ENCODE measurements around the gene HHLA2.

The HHLA2 gene

GRCh38 chr3:108389372-108389771, 93.0 kb downstream of the HHLA2 start:
- H3K79me1 ChIP-seq (ENCODE audit: low read length) = no peaks in the 10 kb centered on the region
- no peak overlapping the region for H2BK15ac ChIP-seq (replicated peaks; ENCODE audit: low read depth)
- peaks cover 4% of the 10 kb centered on the region for H3K4me1 ChIP-seq (ENCODE audit: control insufficient read depth, low read depth, low read length)
- no peak overlapping the region for H3K4ac ChIP-seq (ENCODE audit: low read depth, low read length)
- no peak overlapping the region for H3K23ac ChIP-seq (ENCODE audit: low read length)
- H3K4me2 ChIP-seq (ENCODE audit: low read length) = no peak overlapping the region
- H2AK5ac ChIP-seq (ENCODE audit: low read length) = no peak overlapping the region
- no peaks in the 10 kb centered on the region for H3K79me2 ChIP-seq (ENCODE audit: control insufficient read depth, insufficient read depth, low read length)
- H3K9ac ChIP-seq (ENCODE audit: low read length) = no peak overlapping the region
- no peaks in the 10 kb centered on the region for H3K27me3 ChIP-seq (ENCODE audit: insufficient read depth, low read length, poor library complexity)
- no peak overlapping the region for H3K27ac ChIP-seq (ENCODE audit: low read depth, low read length)
- no peak overlapping the region for H2BK120ac ChIP-seq (ENCODE audit: low read depth, low read length)
- H2BK5ac ChIP-seq (ENCODE audit: low read length) = no peak overlapping the region
- no peak overlapping the region for H3K18ac ChIP-seq (ENCODE audit: low read length)
- H3K4me3 ChIP-seq (ENCODE audit: low read length) = no peak overlapping the region
- no CpG with 5 or more reads among the region's 1 CpG for WGBS (ENCODE audit: extremely low coverage, insufficient coverage, low lambda C conversion rate)
- no peak overlapping the region for H4K8ac ChIP-seq (ENCODE audit: low read depth, low read length)
- no peak overlapping the region for H3K56ac ChIP-seq (ENCODE audit: low read length)
- no peaks in the 10 kb centered on the region for H3K36me3 ChIP-seq (ENCODE audit: control insufficient read depth, insufficient read depth, low read length)
- no peak overlapping the region for H4K5ac ChIP-seq (ENCODE audit: low read length)
- DNase-seq = no peak

GRCh38 chr3:108391917-108392593, 95.7 kb downstream of the HHLA2 start:
- no CpG with 5 or more reads among the region's 3 CpGs for WGBS (ENCODE audit: extremely low coverage, insufficient coverage, low lambda C conversion rate)
- DNase-seq = no peak
- no peaks in the 10 kb centered on the region for H3K27me3 ChIP-seq (ENCODE audit: insufficient read depth, low read length, poor library complexity)

GRCh38 chr3:108393128-108393900, 97.0 kb downstream of the HHLA2 start:
- Histone ChIP-seq H3K56ac (ENCODE audit: low read length) (no peak overlapping the region), H3K4ac (ENCODE audit: low read depth, low read length) (no peak overlapping the region), H3K79me2 (ENCODE audit: control insufficient read depth, insufficient read depth, low read length) (no peaks in the 10 kb centered on the region), H3K4me1 (ENCODE audit: control insufficient read depth, low read depth, low read length) (peaks cover 4% of the 10 kb centered on the region), H2BK120ac (ENCODE audit: low read depth, low read length) (no peak overlapping the region), H3K27me3 (ENCODE audit: insufficient read depth, low read length, poor library complexity) (no peaks in the 10 kb centered on the region), H4K8ac (ENCODE audit: low read depth, low read length) (no peak overlapping the region), H2BK5ac (ENCODE audit: low read length) (no peak overlapping the region), H3K36me3 (ENCODE audit: control insufficient read depth, insufficient read depth, low read length) (no peaks in the 10 kb centered on the region), H3K23ac (ENCODE audit: low read length) (no peak overlapping the region), H4K5ac (ENCODE audit: low read length) (no peak overlapping the region), H3K9ac (ENCODE audit: low read length) (no peak overlapping the region), H3K4me2 (ENCODE audit: low read length) (no peak overlapping the region), H3K4me3 (ENCODE audit: low read length) (no peak overlapping the region), H3K27ac (ENCODE audit: low read depth, low read length) (no peak overlapping the region), H2BK15ac (replicated peaks; ENCODE audit: low read depth) (no peak overlapping the region), H3K79me1 (ENCODE audit: low read length) (no peaks in the 10 kb centered on the region), H3K18ac (ENCODE audit: low read length) (no peak overlapping the region), H2AK5ac (ENCODE audit: low read length) (no peak overlapping the region)
- no peak for DNase-seq
- no CpG with 5 or more reads among the region's 3 CpGs for WGBS (ENCODE audit: extremely low coverage, insufficient coverage, low lambda C conversion rate)

More at GRCh38 chr3:108391917-108392593, 95.7 kb downstream of the HHLA2 start:
- no peak overlapping the region for H3K9ac ChIP-seq (ENCODE audit: low read length)
- H3K56ac ChIP-seq (ENCODE audit: low read length) = no peak overlapping the region
- no peak overlapping the region for H2AK5ac ChIP-seq (ENCODE audit: low read length)
- H2BK5ac ChIP-seq (ENCODE audit: low read length) = no peak overlapping the region
- H4K8ac ChIP-seq (ENCODE audit: low read depth, low read length) = no peak overlapping the region
- H3K79me2 ChIP-seq (ENCODE audit: control insufficient read depth, insufficient read depth, low read length) = no peaks in the 10 kb centered on the region
- H3K4me3 ChIP-seq (ENCODE audit: low read length) = no peak overlapping the region
- no peaks in the 10 kb centered on the region for H3K79me1 ChIP-seq (ENCODE audit: low read length)
- H3K27ac ChIP-seq (ENCODE audit: low read depth, low read length) = no peak overlapping the region
- H4K5ac ChIP-seq (ENCODE audit: low read length) = no peak overlapping the region
- H2BK15ac ChIP-seq (replicated peaks; ENCODE audit: low read depth) = no peak overlapping the region
- H3K4me1 ChIP-seq (ENCODE audit: control insufficient read depth, low read depth, low read length) = peaks cover 4% of the 10 kb centered on the region
- no peaks in the 10 kb centered on the region for H3K36me3 ChIP-seq (ENCODE audit: control insufficient read depth, insufficient read depth, low read length)
- H3K23ac ChIP-seq (ENCODE audit: low read length) = no peak overlapping the region
- H3K4me2 ChIP-seq (ENCODE audit: low read length) = no peak overlapping the region
- H2BK120ac ChIP-seq (ENCODE audit: low read depth, low read length) = no peak overlapping the region
- no peak overlapping the region for H3K4ac ChIP-seq (ENCODE audit: low read depth, low read length)
- H3K18ac ChIP-seq (ENCODE audit: low read length) = no peak overlapping the region

GRCh38 chr3:108394016-108394415, 97.7 kb downstream of the HHLA2 start:
- no peaks in the 10 kb centered on the region for H3K36me3 ChIP-seq (ENCODE audit: control insufficient read depth, insufficient read depth, low read length)
- no peaks in the 10 kb centered on the region for H3K27me3 ChIP-seq (ENCODE audit: insufficient read depth, low read length, poor library complexity)
- H4K8ac ChIP-seq (ENCODE audit: low read depth, low read length) = no peak overlapping the region
- no CpG with 5 or more reads among the region's 2 CpGs for WGBS (ENCODE audit: extremely low coverage, insufficient coverage, low lambda C conversion rate)
- no peak overlapping the region for H3K4me3 ChIP-seq (ENCODE audit: low read length)
- H3K4me1 ChIP-seq (ENCODE audit: control insufficient read depth, low read depth, low read length) = peaks cover 4% of the 10 kb centered on the region
- DNase-seq = no peak
- no peak overlapping the region for H3K56ac ChIP-seq (ENCODE audit: low read length)
- H2BK15ac ChIP-seq (replicated peaks; ENCODE audit: low read depth) = no peak overlapping the region
- H2AK5ac ChIP-seq (ENCODE audit: low read length) = no peak overlapping the region
- H2BK5ac ChIP-seq (ENCODE audit: low read length) = no peak overlapping the region
- no peaks in the 10 kb centered on the region for H3K79me2 ChIP-seq (ENCODE audit: control insufficient read depth, insufficient read depth, low read length)
- no peak overlapping the region for H3K18ac ChIP-seq (ENCODE audit: low read length)
- no peak overlapping the region for H2BK120ac ChIP-seq (ENCODE audit: low read depth, low read length)
- no peaks in the 10 kb centered on the region for H3K79me1 ChIP-seq (ENCODE audit: low read length)
- H3K4ac ChIP-seq (ENCODE audit: low read depth, low read length) = no peak overlapping the region
- no peak overlapping the region for H3K9ac ChIP-seq (ENCODE audit: low read length)
- no peak overlapping the region for H4K5ac ChIP-seq (ENCODE audit: low read length)
- no peak overlapping the region for H3K4me2 ChIP-seq (ENCODE audit: low read length)
- H3K23ac ChIP-seq (ENCODE audit: low read length) = no peak overlapping the region
- H3K27ac ChIP-seq (ENCODE audit: low read depth, low read length) = no peak overlapping the region

GRCh38 chr3:108394563-108394962, 98.2 kb downstream of the HHLA2 start:
- Histone ChIP-seq H3K27ac (ENCODE audit: low read depth, low read length) (no peak overlapping the region), H3K79me1 (ENCODE audit: low read length) (no peaks in the 10 kb centered on the region), H3K4me1 (ENCODE audit: control insufficient read depth, low read depth, low read length) (peaks cover 2% of the 10 kb centered on the region), H3K27me3 (ENCODE audit: insufficient read depth, low read length, poor library complexity) (no peaks in the 10 kb centered on the region), H4K8ac (ENCODE audit: low read depth, low read length) (no peak overlapping the region), H4K5ac (ENCODE audit: low read length) (no peak overlapping the region), H3K36me3 (ENCODE audit: control insufficient read depth, insufficient read depth, low read length) (no peaks in the 10 kb centered on the region), H3K4ac (ENCODE audit: low read depth, low read length) (no peak overlapping the region), H2BK120ac (ENCODE audit: low read depth, low read length) (no peak overlapping the region), H3K56ac (ENCODE audit: low read length) (no peak overlapping the region), H2AK5ac (ENCODE audit: low read length) (no peak overlapping the region), H3K23ac (ENCODE audit: low read length) (no peak overlapping the region), H3K9ac (ENCODE audit: low read length) (no peak overlapping the region), H3K4me2 (ENCODE audit: low read length) (no peak overlapping the region), H3K79me2 (ENCODE audit: control insufficient read depth, insufficient read depth, low read length) (no peaks in the 10 kb centered on the region), H2BK15ac (replicated peaks; ENCODE audit: low read depth) (no peak overlapping the region), H3K18ac (ENCODE audit: low read length) (no peak overlapping the region), H2BK5ac (ENCODE audit: low read length) (no peak overlapping the region), H3K4me3 (ENCODE audit: low read length) (no peak overlapping the region)
- no peak for DNase-seq
- WGBS (ENCODE audit: extremely low coverage, insufficient coverage, low lambda C conversion rate) = no CpG with 5 or more reads among the region's 3 CpGs
